ENCODE results near the gene B3GAT2.
"Not testable (repeated sequence)": the region's sequence is repeated elsewhere in the genome, so short reads cannot be mapped to it uniquely, and the experiment has no call there.

Gene B3GAT2, protein sequence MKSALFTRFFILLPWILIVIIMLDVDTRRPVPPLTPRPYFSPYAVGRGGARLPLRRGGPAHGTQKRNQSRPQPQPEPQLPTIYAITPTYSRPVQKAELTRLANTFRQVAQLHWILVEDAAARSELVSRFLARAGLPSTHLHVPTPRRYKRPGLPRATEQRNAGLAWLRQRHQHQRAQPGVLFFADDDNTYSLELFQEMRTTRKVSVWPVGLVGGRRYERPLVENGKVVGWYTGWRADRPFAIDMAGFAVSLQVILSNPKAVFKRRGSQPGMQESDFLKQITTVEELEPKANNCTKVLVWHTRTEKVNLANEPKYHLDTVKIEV

DNA sequence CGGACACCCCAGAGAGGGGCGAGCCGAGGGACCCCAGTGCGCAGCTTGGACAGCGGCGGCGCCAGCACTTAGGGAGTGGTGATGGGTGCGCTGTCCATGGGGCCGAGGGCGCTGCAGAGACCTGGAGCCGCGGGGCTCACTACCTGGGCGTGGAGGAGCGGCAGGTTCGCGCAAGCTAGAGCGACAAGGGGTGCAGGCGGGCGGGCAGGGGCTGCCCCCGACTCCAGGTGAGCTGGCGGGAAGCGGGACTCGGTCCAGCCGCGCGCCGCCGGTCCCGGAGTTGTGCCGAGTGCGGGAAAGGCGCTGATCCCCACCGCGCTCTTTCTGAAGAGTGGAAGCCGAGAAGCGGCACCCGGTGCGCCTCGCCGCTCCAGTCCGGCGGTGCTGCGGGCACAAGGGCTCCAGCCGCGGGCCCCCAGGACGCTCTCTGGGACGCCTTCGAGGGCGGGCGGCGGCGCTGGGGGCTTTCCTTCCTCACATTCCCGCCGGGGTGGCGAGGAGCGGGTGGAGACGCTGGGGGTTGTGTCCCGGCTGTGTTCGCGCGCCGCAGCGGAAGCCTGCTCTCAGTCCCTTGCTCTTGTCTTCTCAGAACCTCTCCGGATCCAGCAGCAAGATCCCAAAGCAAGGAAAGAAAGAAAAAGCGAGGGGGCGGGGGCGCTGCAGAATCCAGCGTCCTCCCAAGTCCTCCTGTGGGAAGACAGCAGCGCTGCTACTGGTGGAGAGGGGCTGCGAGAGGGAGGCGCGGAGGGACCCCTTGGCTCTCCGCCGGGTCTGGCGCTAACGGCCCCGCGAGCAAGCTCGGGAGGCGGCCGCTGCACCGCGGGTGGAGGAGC, at the start of gene B3GAT2:
Gene B3GAT2, minus strand, starts transcription at position 610 of the 833 bp plus-strand sequence. CDS start 631 bp downstream, outside the sequence.
- DNase-seq = no peak

DNA sequence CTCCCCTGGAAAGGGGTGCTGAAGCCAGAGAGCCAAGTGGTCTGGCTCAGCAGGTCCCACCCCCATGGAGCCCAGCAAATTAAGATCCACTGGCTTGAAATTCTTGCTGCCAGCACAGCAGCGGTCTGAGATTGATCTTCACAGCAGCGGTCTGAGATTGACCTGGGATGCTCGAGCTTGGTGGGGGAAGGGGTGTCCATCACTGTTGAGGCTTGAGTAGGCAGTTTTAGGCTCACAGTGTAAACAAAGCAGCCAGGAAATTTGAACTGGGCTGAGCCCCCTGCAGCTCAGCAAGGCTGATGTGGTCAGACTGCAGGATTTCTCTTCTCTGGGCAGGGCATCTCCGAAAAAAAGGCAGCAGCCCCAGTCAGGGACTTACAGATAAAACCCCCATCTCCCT, 41.3 kb upstream of the B3GAT2 start:
- DNase-seq = no peak

DNA sequence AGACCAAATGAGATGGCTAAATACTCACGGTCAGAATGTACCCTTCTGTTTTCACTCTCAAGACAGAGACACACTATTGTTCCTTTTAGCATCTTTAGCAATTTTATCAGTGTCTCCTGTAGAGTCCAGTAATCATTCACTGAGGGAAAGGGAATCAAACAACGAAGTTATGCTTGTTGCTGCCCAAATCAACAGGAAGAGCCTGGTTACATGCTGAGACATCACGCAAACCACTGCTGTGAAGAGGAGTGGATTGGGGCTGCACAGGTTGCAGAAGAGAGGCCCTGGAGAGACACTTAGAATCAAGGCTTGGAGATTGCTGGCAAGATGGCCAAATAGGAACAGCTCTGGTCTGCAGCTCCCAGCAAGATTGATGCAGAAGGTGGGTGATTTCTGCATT, 40.5 kb upstream of the B3GAT2 start:
- DNase-seq = no peak

DNA sequence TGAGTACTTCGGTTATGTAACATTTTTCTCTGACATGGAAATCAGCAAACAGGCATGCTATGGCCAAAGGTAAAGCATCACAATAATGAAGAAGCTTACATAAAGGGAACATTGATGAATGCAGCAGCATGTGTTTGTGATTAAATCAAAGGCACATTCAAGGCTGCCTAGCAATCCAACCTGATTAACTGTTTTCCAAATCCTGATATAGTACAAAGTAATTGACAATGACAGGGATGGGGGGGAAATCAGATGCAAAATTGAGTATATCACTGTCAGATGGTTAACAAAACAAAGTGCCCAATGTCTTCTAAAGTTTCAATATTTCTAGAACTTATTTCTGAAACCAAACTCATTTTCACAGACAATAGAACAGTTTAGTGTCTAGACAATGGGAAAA, 39.2 kb upstream of the B3GAT2 start:
- no peak for DNase-seq

DNA sequence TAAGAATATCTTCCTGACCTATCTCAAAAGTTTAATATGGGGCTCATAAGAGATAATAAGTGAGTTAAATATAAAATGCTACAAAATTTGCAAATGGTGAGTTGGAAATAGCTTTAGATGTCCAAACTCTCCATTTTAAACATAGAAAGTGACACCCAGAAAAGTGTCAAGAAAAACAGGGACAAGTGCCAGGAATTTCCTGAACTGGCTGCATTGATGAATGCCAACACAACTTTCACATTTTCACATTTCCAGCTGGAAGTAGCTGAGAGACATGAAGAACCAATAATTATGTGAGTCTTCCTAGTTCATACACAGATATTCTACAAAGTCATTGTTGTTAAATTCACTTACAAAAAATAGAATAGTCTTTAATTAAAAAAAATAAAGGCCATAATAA, 38.6 kb upstream of the B3GAT2 start:
- no peak for DNase-seq

DNA sequence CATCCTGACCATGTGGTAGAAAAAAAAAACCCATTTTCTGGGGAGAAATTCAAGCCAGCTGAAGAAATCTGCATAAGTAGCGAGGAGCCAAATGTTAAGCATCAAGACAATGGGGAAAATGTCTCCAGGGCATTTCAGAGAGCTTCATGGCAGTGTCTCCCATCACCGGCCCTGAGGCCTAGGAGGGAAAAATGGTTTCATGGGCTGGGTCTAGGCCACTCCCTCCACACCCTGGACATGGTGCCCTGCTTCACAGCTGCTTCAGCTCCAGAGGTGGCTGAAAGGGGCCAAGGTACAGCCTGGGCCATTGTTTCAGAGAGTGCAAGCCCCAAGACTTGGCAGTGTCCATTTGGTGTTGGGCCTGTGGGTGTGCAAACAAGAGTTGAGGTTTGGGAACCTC, 34.4 kb upstream of the B3GAT2 start:
- no peak for DNase-seq

DNA sequence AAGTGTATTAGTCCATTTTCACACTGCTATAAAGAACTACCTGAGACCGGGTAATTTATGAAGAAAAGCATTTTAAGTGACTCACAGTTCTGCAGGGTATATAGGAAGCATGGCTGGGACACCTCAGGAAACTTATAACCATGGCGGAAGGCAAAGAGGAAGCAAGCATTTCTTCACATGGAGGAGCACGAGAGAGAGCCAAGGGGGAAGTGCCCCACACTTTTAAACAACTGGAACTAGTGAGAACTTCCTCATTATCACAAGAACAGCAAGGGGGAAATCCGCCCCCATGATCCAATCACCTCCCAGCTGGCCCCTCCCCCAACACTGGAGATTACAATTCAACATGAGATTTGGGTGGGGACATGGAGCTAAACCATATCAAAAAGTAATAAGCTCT, 28.3 kb upstream of the B3GAT2 start:
- DNase-seq = no peak

DNA sequence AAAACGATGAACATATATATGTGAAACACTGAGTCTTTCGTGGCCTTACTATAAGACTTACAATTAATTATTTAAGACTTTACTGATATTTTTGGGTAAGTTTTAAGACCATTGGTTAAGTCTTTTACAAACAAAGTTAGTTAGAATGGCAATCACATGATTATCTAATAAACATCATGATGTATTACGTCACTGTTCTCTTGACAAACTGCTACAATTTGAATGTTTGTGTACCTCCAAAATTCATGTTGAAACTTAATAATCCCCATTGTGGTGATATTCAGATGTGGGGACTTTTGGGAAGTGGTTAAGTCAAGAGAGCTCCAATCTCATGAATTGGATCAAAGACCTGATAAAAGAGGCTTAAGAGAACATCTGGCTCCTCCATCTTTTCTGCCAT, 25.9 kb upstream of the B3GAT2 start:
- DNase-seq = no peak

DNA sequence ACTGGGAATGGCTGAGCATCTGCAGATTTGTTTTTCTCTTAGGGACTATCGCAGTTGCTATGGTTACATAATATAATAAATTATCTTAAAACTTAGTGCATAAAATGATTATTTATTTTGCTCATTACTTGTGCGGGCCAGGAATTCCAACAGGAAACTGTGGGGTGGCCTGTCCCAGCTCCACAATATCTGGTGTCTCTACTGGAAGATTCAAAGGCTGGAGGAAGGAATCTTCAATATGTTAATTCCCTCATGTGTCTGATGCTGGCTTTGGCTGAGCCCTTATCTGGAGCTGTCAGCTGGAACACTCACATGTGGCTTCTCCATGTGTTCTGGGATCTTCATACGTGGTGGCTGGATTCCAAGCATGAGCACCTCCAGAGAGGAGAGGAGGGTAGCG, 23.9 kb upstream of the B3GAT2 start:
- DNase-seq = no peak

DNA sequence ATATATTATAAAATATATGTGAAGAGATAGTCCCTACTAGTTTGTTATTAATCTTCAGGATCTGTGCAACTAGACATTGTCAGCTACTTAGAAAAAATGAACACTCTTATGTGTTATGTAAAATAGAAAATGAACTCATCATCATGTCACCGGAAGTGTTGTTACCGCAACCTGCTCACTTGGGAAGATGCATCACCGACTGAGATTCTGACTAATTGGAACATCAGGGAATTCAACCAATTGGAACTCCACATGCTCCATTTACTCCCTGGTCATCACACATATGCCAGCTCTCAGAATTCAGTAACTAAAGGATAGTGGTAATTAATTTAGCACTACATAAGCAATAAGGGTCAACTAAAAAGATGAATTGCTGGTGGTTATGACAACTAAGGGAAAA, 16.7 kb upstream of the B3GAT2 start:
- DNase-seq = no peak

DNA sequence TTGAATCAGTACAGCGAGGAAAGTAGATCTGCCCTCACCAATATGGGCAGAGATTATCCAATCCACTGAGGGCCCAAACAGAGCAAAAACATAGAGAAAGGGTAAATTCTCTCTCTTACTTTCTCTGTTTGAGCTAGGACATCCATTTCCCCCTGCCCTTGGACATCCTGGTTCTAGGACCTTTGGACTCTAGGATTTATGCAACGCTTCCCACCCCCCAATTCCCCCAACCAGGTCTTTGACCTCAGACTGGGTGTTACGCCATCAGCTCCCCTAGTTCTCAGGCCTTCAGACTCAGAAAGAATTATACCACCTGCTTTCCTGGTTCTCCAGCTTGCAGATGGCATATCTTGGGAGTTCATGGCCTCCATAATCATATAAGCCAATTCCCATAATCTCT, 10.2 kb upstream of the B3GAT2 start:
- DNase-seq = no peak

DNA sequence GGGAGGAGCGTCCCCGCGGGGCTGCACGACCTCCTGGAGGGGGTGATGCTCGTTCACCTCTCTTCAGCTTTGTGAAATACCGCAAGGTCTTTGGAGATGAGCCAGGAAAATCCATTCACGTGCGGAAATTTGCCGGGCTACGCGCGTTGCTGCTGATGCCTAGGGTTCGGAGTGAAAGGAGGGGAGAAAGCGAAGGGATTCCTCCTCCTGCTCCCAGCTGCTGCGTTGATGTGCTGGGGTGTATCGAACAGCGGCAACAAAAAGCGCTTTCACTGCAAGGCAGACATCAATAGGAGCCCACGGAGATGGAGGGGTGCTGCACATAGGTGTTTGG, 391 bp upstream of the B3GAT2 start:
- DNase-seq = no peak

DNA sequence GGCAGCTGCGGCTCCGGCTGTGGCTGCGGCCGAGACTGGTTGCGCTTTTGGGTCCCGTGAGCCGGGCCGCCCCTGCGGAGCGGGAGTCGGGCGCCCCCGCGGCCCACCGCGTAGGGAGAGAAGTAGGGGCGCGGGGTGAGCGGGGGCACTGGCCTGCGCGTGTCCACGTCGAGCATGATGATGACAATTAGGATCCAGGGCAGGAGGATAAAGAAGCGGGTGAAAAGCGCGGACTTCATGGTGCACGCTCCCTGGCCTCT, 739 bp downstream of the B3GAT2 start:
- no peak for DNase-seq

DNA sequence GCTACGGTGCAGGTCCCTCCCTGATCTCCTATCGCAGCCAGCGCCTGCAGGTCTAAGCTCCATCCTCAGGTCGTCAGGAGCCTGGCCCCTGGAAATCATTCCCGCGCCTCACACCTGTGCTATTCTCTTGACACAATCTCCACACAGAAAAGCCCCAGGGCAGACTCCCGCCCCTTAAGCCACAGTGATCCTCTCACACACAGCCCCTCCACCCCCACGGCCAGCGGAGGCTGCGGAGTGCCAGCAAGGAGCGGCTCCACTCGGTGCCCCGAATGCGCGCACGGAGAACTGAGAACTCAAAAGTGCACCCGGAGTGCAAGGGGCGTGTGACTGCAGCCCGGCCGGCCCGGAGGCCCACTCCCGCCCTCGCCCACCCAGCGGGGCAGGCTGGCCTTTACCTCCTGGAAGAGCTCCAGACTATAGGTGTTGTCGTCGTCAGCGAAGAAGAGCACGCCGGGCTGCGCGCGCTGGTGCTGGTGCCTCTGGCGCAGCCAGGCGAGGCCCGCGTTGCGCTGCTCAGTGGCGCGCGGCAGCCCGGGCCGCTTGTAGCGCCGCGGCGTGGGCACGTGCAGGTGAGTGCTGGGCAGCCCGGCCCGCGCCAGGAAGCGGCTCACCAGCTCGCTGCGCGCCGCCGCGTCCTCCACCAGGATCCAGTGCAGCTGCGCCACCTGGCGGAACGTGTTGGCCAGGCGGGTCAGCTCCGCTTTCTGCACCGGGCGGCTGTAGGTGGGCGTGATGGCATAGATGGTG, 1.2 kb downstream of the B3GAT2 start:
- DNase-seq = peak; percentile 81

DNA sequence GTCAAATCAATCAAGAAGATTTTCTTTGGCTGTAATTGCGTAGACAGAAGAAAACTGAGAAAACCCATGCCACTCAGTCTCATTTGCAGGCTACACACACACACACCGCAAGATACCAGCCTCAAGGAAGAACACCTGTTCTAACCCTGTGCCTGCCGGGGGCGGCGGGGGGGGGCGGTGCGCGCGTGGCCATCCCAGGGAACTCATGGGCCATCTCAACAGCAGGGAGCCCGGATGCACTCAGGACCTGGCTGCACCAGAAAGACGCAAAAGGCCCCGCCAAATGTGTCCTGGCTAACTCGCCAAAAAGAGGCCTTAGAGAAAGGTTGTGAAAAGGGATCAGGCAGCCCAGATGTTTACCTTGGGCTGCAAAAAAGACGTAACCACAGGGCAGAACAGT, 2.1 kb downstream of the B3GAT2 start:
- DNase-seq = no peak

DNA sequence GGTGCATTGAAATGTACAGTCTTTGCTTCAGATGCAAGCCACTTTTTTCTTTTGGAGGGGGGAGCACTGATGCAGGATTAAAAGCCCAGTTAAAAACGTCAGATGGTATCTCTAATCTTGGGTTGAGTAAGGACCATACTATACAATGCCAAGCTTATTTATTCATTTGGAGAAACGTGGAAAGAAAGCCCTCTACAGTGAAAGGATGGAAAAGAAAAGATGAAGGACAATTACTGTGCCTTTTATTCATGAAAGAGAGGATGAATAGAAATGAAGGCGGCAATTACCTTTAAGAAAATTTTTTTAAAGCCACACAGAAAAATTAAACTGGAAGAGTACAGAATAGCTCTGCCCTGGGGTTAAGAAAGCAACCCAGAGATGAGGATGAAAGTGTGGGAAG, 2.7 kb downstream of the B3GAT2 start:
- no peak for DNase-seq

DNA sequence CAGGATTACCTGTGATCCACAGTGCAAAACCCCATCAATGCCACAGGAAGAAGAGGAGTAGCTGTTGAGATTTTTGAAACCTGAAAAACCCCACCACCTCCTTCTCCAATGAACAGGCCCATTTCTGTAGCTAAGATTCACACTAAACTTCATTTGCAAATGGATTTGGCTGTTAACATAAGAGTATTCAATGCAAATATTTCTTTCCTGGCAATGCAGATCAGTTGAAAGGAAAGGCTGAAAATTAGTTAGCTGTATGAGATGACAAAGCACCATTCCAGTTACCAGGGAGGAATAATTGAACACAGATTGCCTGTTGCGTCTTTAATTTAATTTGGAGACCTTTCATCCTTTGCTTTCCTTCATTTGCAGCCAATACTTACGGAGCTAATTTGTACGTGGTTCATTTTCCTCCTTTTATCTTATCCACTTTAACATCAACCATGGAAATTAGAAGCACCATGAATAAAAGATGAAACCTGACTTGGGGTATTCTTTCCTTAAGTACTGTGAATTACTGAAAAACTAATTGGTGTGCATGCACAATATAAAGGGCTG, 4.2 kb downstream of the B3GAT2 start:
- DNase-seq = no peak

DNA sequence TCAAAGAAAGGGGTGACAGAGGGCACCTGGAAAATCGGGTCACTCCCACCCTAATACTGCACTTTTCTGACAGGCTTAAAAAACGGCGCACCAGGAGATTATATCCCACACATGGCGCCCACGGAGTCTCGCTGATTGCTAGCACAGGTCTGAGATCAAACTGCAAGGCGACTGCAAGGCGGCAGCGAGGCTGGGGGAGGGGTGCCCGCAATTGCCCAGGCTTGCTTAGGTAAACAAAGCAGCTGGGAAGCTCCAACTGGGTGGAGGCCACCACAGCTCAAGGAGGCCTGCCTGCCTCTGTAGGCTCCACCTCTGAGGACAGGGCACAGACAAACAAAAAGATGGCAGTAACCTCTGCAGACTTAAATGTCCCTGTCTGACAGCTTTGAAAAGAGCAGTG, 12.5 kb downstream of the B3GAT2 start:
- not testable (repeated sequence) for DNase-seq

DNA sequence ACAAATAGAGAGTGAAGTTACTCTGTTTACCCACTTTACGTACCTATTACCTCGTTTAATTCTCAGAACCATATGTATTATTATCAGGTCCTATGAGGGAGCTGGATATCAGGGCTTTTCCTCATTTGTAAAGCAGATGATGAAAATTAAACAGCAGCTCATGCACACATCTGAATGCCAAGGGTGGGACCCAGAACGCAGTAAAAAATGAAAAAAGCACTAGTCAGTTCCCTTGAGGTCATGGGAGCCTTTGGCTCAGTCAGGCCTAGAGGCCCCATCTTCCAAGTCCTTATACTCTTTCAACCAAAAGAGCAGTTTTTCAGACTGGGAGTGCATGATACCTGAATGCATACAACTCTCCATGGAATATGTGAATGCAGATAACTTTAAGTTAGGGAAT, 23.0 kb downstream of the B3GAT2 start:
- no peak for DNase-seq

DNA sequence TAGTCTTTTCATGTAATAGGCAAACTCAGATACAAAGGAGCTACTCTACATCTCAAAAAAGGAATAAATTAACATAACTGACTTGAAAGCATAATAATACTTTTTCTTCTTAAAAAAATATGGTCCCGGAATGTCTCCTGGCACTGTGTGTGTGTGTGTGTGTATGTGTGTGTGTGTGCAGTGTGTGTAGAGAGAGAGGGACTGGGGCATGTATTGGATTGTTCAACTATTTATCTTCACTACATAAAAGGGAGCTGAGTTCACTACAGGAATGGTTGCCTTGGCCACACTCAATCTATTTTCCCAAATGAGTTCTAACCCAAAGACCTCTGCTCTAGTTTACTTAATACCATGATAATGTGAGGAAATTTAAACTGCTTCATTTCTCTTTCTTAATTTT, 51.1 kb downstream of the B3GAT2 start:
- no peak for DNase-seq

DNA sequence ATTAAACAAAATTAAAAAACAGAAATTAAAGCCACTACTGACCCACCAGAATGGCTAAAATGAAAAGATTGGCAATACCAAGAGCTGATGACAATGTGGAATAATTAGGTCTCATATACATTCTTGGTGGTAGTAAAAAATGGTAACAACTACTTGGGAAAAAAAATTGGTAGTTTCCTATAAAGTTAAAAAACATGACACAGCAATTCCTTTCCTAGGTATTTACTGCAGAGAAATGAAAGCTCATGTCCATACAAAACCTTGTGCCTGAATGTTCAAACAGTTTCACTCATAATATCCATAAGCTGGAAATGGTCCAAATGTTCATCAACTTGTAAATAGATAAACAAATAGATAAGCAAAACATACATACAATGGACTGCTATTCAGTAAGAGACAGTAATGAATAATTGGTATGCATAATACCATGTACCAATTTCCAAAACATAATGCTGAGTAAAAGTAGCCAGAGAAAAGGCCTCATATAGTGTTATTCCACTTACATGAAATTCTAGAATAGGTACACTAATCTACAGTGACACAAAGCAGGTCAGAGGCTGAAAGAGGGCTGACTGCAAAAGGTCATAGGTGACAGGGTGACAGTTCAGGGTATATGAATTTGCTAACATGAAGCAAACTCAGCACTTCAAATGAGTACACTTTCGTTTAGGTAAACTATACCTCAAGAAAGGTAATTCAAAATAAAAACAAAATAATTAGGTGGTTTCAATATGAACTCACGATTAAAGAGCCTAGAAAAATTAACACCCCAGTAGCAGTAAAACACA, 53.0 kb downstream of the B3GAT2 start:
- no peak for DNase-seq

DNA sequence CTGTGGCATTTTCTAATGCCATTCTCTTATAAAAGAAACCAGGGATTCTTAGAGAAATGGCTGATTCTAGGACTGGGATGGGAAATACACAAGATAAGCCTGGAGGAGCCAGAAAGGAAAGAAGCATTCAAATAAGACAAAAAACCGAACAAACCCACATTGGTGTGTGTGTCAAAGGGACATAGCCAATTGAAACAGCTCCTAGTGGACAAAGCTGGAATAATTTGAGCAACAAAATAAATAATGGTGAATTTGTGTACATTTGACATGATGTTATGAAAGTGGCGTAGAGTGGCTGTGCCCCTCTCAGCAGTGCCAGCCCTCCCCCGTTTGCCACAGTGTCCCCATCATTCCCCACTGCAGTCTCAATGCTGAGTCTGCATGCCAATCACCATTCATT, 55.5 kb downstream of the B3GAT2 start:
- no peak for DNase-seq

DNA sequence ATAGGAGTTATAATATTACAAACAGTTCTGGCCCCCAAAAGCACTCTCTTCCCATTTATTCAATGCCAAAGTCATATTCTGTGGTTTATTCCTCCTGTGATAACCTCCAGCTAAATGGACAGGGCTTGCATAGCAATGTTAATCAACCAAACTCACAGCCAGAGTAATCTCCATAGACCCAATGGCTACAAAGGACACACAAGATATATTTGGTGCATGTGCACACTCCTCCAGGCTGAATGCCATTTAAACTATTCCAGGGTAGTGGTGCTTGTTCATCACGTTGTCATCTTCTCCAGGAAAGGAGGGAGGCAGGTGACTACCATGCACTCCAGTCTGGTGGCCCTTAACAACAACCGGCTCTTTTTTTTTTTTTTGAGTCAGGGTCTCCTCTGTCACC, 56.8 kb downstream of the B3GAT2 start:
- no peak for DNase-seq
